Embryonic facial prominence (tissue), 1 donor: ENCODE measurements around the gene NHLH1.
"Not testable (repeated sequence)": the region's sequence is repeated elsewhere in the genome, so short reads cannot be mapped to it uniquely, and the experiment has no call there.

Experiments
- DNase-seq: peaks from one replicate; pipeline ENCODE4 v3.0.0-alpha.2; 2016; ENCODE audit errors: extremely low spot score

The NHLH1 gene

GRCh38 chr1:160384812-160385211 lies 17.9 kb downstream of the NHLH1 start:
- not testable (repeated sequence) for DNase-seq

GRCh38 chr1:160388406-160388805 lies 21.5 kb downstream of the NHLH1 start:
- not testable (repeated sequence) for DNase-seq

- no peak for DNase-seq
Observed at GRCh38 chr1:160394673-160395072, 27.8 kb downstream of the NHLH1 start.

- DNase-seq: no peak
Observed at GRCh38 chr1:160397651-160398050, 30.8 kb downstream of the NHLH1 start.

- no peak for DNase-seq
Observed at GRCh38 chr1:160398823-160399222, 32.0 kb downstream of the NHLH1 start.

- DNase-seq: no peak
Observed at GRCh38 chr1:160399544-160400222, 32.8 kb downstream of the NHLH1 start.

GRCh38 chr1:160400223-160400645 lies 33.4 kb downstream of the NHLH1 start, which contains the start of gene VANGL2:
Gene VANGL2, plus strand, starts transcription at chr1:160400564. Its CDS starts 15,274 bp downstream, at chr1:160415838.
- DNase-seq: peak; percentile 69

GRCh38 chr1:160400646-160401486 lies 34.0 kb downstream of the NHLH1 start:
- DNase-seq: peak; percentile 56

- no peak for DNase-seq
Observed at GRCh38 chr1:160401487-160401805, 34.6 kb downstream of the NHLH1 start.

GRCh38 chr1:160402001-160402795 lies 35.3 kb downstream of the NHLH1 start:
- no peak for DNase-seq

GRCh38 chr1:160403244-160403643 lies 36.4 kb downstream of the NHLH1 start:
- DNase-seq: no peak

GRCh38 chr1:160404094-160404493 lies 37.2 kb downstream of the NHLH1 start:
- DNase-seq: no peak

- DNase-seq: no peak
Observed at GRCh38 chr1:160405331-160405877, 38.5 kb downstream of the NHLH1 start.

GRCh38 chr1:160406131-160406968 lies 39.5 kb downstream of the NHLH1 start:
- no peak for DNase-seq

- DNase-seq: no peak
Observed at GRCh38 chr1:160407839-160408801, 41.2 kb downstream of the NHLH1 start.

- DNase-seq: no peak
Observed at GRCh38 chr1:160408864-160409263, 42.0 kb downstream of the NHLH1 start.

GRCh38 chr1:160409486-160409885 lies 42.6 kb downstream of the NHLH1 start:
- DNase-seq: no peak

- peak; percentile 80 for DNase-seq
Observed at GRCh38 chr1:160410406-160411005, 43.6 kb downstream of the NHLH1 start.

GRCh38 chr1:160411271-160412027 lies 44.6 kb downstream of the NHLH1 start:
- DNase-seq: peak; percentile 31
